ENCODE measurements around the gene ST7. TPM values are rescaled to one million over a fixed set of nuclear protein-coding genes. Genes with fewer than 3 reads are reported as not detected.

The ST7 gene
- total RNA-seq, 1 donor from 2014 or later, result 17.0 TPM

DNA sequence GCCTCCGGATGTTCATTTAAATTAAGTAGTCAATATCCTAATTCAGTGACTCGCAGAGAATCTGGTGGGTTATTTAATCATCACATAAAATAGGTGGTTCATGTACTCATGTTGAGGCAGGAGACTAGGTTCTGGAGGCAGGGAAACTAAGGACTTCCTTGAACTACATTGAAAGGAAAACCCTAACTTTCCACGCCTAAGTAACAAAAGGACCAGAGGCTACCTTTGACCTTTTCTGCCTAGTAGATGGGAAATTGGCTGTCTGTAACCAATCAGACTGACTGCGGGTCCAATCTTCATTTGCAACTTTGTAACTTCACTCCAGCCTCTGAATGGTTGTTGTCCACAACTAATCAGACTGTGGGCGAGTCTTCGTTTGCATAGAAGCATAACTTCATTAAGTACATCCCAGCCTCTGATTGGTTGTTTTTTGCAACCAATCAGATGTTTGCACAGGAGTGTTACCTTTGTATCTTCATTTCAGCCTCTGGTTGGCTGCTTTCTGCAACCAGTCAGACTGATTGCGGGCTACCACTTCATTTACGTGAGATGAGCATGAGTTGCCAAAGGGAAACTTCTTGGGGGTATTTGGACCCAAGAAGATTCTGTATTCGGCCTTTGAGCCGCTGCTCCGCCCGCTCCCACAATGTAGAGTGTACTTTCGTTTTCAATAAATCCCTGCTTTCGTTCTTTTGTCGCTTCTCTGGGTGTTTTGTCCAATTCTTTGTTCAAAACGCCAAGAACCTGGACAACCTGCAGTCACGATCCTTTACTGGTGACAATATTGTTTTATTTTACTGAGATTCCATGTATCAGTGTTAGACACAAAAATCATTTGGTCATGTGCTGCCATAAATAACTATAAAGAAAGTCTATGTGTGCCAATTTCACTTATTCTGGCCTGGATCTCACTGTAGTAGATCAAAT is 1.7 kb upstream of the ST7 start:
- TF ChIP-seq, protein P1, sequence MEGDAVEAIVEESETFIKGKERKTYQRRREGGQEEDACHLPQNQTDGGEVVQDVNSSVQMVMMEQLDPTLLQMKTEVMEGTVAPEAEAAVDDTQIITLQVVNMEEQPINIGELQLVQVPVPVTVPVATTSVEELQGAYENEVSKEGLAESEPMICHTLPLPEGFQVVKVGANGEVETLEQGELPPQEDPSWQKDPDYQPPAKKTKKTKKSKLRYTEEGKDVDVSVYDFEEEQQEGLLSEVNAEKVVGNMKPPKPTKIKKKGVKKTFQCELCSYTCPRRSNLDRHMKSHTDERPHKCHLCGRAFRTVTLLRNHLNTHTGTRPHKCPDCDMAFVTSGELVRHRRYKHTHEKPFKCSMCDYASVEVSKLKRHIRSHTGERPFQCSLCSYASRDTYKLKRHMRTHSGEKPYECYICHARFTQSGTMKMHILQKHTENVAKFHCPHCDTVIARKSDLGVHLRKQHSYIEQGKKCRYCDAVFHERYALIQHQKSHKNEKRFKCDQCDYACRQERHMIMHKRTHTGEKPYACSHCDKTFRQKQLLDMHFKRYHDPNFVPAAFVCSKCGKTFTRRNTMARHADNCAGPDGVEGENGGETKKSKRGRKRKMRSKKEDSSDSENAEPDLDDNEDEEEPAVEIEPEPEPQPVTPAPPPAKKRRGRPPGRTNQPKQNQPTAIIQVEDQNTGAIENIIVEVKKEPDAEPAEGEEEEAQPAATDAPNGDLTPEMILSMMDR (IDR thresholded peaks at IDR 0.05; ENCODE audit: insufficient read depth, low read length, poor library complexity, severe bottlenecking), result no peak
- Histone ChIP-seq H3K36me3 (ENCODE audit: control insufficient read depth, insufficient read depth, low read length) (no peaks in the 10 kb centered on the region), H3K4me3 (ENCODE audit: low read depth, low read length) (no peak overlapping the region), H3K27me3 (ENCODE audit: control insufficient read depth, insufficient read depth, low read length) (no peaks in the 10 kb centered on the region)
- DNase-seq (ENCODE audit: low read depth), result no peak

DNA sequence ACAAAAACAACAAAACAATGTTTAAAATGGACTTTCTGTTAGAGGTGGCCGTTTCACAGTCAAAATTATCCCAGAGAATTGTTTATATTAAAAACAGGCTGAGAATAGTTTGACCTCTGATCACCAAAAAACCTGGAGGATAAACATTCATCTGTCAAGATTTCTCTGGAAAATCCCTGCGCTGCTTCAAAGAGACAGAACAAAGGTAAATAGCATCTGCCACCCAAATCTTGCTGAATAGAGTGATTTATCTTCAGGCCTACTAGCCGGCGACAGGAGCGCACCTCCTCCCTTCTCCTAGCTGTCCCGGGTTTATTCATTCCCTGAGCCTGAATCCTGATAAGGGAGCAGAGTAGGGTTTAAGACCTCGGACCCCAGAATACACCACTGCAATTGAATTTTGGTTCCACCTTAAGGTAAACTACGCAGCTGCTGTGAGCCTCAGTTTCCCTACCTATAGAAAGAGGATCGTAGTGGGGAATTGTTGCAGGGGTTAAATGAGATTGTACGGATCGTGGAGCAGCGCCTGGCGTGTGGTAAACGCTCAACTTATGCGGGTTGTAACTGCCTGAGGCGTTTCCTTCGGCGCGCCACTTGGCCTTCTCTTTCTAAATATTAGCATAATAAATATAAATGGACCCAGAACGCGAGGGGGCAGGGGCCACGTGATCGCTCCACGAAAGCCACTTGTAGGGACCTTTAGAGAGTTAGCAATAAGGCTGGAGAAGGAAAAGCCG is 498 bp upstream of the ST7 start:
- Histone ChIP-seq H3K36me3 (ENCODE audit: control insufficient read depth, insufficient read depth, low read length) (no peaks in the 10 kb centered on the region), H3K4me3 (ENCODE audit: low read depth, low read length) (peak overlapping the region; percentile 93), H3K27me3 (ENCODE audit: control insufficient read depth, insufficient read depth, low read length) (no peaks in the 10 kb centered on the region)
- TF ChIP-seq, protein P1 (IDR thresholded peaks at IDR 0.05; ENCODE audit: insufficient read depth, low read length, poor library complexity, severe bottlenecking), result no peak
- no peak for DNase-seq (ENCODE audit: low read depth)

DNA sequence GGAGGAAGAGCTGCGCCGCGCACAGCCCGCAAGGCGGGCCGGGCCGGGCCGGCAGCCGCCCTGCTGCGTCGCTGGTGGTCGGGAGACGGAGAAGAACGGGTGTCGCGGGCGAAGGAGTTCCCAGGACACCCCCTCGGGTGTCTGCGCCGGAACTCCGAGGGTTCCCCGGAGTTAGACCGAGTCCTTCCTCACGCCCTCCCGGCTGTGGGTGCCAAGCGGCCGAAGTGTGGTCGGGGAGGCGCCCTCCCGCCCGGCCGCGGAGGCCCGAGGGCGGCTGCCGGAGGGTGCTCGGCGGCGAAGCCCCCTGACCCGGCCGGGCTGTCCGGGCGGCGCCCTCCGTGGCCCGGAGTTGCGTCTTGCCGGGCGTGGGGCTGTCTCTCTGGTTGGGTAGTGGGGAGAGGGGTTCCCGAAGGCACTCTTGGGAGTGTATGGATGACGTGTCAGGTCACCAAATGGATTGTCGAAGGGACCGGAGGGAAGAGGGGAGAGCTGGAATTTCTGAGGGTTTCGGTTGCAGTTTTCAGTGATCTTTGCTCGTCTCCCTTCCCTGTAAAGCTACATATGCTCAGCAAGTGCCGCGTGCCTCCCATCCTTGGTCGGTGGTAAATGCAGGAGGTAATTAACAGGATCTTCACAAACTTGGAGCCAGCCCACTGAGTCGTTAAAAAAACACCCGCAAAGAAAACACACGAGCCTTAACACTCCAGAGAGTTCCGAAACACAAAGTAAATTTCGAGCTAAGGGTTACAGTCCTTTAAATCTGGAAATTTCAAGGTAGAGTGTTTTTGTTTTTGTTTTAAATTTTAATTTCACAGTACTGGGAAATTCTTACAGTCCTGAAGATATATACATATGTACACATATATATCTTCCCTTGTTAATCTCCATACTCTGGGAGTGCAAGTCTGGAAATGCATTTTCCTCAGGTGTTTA is 871 bp downstream of the ST7 start:
- TF ChIP-seq, protein P1 (IDR thresholded peaks at IDR 0.05; ENCODE audit: insufficient read depth, low read length, poor library complexity, severe bottlenecking), result no peak
- DNase-seq (ENCODE audit: low read depth), result peak; percentile 63
- Histone ChIP-seq H3K4me3 (ENCODE audit: low read depth, low read length) (peak overlapping the region; percentile 93), H3K27me3 (ENCODE audit: control insufficient read depth, insufficient read depth, low read length) (no peaks in the 10 kb centered on the region), H3K36me3 (ENCODE audit: control insufficient read depth, insufficient read depth, low read length) (no peaks in the 10 kb centered on the region)

DNA sequence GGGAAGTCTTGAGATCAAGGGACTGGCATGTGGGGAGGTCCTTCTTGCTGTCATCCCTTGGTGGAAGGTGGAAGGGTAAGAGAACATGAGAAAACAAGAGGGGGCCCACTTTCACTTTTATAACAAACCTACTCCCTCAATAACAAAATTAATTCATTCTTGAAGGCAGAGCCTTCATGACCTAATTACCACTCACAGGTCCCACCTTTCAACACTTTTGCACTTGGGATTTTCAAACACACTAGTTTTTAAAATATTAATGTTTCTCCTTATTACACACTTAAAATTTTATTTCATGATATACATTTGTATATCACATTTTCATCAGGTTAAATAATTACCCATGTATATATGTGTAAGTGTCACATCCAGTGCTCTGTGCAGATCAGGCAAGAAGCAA is 2.0 kb downstream of the ST7 start:
- no peak overlapping the region for H3K4me3 ChIP-seq (ENCODE audit: low read depth, low read length)
- no peak for DNase-seq (ENCODE audit: low read depth)
- no peaks in the 10 kb centered on the region for H3K27me3 ChIP-seq (ENCODE audit: control insufficient read depth, insufficient read depth, low read length)
- H3K36me3 ChIP-seq (ENCODE audit: control insufficient read depth, insufficient read depth, low read length), result no peaks in the 10 kb centered on the region
- TF ChIP-seq, protein P1 (IDR thresholded peaks at IDR 0.05; ENCODE audit: insufficient read depth, low read length, poor library complexity, severe bottlenecking), result no peak

DNA sequence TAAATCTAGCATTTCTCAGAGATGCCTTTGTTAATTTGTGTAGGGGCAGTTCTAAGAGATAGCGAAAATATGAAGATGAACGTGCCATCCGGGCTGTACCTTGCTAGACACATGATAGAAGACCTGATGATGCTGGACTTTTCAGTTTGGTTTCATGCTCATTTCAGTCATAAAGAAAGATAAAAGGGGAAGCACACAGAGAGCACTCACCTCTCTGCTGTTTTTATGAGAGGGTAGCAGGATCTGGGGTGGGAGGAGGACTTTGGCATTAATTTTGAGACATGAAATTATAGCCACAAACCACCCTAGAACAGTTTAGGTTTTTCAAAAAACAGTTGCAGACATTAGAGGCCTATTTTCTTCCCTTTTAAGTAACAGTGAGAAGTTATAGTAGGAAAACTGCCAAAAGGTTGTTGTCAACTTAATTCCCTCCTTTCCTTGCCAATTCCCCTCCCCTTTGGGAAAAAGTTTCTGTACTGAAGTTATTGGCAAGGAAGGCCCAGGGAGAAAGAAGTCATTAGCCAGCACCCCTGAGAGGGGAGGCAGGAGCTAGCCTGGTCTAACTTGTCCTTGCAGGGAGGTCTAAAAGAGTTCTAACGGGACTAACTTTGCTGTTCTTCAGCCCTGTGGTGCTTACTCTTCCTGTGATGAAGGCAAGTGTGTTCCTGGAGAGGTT is 2.6 kb downstream of the ST7 start:
- TF ChIP-seq, protein P1 (IDR thresholded peaks at IDR 0.05; ENCODE audit: insufficient read depth, low read length, poor library complexity, severe bottlenecking), result no peak
- no peaks in the 10 kb centered on the region for H3K27me3 ChIP-seq (ENCODE audit: control insufficient read depth, insufficient read depth, low read length)
- no peaks in the 10 kb centered on the region for H3K36me3 ChIP-seq (ENCODE audit: control insufficient read depth, insufficient read depth, low read length)
- H3K4me3 ChIP-seq (ENCODE audit: low read depth, low read length), result no peak overlapping the region
- no peak for DNase-seq (ENCODE audit: low read depth)

Measured in kidney epithelial cell (primary cell).